KG1 (cell line): ENCODE measurements around the gene COL1A2.

ENCODE experiments used
- DNase-seq: peaks from one replicate; lab custom pipeline; 2025; lab: John Stamatoyannopoulos, UW

COL1A2 gene

DNA sequence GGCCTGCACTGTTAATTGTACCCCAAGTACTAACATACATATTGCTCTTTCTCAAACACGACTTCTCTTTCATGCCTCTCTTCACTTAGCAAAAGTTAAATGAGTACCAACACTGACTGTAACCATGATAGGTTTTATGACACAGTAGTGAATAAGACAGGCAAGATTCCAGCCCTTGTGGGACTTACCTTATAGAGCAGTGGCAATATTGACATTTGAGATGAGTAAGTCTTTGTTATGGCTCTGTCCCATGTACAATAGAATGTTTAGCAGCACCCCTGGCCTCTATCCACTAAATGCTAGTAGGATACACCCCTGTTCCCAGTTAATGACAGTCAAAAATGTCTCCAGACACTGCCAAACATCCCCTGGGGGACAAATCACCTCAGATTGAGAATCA lies 11.9 kb upstream of the COL1A2 start:
- DNase-seq: no peak

DNA sequence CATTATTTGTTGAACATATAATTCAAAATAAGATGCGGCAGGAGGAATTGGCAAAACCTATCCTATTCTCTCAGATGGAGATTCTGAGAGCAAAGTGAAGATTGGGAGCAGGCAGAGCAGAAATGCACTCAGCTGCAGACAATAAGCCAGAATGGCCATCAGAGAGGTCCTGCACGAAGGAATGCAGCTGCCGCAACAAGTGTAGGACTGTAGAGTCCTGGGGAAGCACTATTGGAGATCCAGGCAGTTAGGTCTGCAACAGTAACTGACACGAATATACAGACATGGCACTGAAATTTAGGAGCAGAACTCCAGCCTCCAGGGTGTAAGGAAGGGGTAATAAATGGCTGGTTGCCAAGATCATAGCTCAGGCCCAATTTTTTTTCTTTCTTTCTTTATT lies 10.4 kb upstream of the COL1A2 start:
- DNase-seq: no peak

DNA sequence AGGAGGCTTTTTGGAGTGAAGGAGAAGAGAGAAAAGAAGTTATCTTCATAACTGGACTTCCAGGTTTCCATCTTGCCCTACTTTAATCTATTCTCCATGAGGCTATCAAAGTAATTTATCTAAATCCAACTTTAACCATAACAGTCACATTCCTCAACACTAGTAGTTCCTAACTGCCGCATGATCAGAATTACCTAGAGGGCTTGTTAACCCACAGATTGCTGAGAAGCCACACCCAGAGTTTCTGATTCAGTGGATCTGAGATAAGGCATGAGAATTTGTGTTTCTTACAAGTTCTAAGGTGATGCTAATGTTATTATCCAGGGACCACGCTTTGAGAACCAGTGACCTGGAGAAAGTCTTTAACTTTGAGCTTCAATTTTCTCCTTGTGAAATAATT lies 8.3 kb upstream of the COL1A2 start:
- DNase-seq: no peak

DNA sequence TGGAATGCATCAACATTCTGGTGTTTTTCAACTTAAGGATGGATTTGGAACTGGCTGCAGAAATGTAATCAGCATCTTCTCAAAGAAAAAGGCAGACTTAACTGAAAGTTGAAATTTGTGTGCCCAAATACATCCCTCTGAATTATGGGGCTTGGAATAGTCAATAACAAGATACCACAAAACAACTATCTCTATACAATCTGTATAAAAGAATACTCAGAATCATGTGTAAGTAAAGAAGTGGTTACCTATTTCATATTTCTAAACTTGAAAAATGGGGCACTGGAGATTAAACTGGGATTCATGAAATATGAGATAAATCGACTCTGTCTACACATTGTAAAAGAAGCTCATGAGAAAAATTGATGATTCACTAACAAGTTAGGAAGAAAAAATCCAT lies 6.2 kb upstream of the COL1A2 start:
- DNase-seq: no peak

DNA sequence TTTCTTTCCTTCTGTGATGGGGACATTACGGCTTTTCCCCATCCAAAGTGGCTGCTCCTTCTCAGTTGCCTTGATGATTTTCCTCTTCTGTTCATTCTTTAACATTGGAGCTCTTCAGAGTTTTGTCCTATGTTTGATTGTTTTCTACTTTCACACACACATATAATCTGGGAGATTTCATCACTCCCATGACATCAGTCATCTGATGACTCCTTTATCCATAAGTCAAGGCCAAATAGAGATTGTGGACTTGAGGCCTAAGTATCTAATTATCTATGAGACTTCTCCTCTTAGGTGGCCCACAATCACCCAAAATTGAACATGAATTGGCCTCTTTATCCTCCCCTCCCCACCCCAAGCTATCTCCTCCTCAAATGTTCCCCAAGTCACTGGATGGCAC lies 5.3 kb upstream of the COL1A2 start:
- DNase-seq: no peak

DNA sequence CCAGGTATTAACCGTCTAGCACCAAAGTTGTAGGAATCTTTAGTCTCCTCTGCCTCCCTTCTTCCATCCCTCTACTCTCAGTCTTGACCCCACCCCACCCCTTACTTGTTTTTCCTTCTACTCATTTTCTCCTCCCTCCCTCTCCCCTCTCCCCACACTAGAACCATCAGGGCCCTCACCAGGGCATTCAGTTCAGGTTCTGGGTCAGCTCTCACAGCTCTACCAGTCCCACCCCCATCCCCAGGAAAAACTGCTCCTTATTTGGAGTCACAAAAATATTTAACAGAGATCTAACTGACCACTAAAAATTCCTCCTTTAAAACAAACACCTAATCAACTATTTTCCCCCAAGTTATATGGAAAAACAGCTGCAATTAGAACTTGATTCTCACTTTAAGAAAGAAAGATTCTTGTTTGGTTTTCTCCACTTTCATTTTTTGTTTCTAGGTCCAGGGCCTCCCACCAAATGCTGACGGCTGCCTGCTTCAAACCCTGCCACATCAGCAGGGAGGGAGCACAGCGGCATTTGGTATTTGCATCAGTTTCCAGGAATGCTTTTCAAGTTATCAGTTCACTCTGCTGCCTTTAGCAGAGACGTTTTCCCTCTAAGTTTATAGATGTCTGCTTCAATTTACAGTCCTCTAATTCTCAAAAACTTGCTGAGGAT lies 2.8 kb upstream of the COL1A2 start:
- no peak for DNase-seq

DNA sequence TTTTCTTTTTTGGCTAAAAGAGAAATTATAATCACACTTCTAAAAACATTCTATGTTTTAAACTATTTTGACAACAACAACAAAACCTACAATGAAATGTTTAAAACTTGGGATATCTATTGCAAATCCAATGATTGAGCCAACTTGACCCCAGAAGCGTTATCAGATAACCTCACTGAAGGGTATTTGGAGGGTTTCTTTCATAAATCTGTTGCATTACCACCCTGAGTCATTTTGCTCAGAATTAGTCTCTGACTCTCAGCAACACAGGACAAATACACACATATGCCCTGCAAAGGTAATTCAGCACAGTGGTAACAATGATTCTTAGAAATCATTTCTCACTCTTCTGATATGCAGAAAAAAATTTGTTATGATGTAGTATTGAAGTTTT lies 2.3 kb upstream of the COL1A2 start:
- no peak for DNase-seq

DNA sequence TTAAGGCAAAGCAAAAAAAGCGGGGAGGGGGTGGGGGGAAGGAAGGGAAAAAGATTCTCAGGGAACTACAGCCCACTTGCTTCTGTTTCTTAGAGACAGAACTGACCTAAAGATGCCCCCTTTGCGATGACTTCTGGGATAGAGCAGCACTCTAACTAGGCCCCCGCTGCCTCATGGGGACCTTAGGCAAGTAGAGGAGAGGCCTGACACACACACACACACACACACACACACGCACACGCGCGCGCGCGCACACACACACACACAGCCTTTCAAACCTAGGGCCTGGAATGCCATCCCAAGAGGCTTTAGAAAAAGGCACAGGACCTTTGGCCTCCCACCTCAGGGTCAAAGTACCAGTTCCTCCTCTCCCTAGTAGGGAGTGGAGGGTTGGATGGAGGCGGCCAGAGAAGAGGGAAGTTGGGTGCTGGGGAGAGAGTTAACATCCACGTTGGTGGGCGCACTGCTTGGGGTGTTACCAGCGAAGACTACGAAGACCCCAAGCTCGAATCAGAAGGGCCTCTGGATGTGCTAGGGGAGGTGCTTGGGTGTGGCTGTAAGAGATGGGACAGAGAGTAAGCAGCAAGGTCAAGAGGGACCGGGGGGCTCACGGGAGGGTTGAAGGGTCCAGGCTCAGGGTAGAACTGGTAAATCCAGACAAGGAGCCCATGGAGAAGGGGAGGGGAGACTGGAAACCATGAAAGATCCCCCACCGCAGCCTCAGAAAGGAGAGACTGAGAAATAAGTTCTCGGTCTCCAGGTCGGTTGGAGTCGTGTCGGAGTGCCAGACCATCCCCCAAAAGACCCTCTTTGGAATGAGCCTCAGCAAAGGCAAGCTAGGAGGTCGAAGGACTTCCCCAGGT lies 1.2 kb upstream of the COL1A2 start:
- no peak for DNase-seq

DNA sequence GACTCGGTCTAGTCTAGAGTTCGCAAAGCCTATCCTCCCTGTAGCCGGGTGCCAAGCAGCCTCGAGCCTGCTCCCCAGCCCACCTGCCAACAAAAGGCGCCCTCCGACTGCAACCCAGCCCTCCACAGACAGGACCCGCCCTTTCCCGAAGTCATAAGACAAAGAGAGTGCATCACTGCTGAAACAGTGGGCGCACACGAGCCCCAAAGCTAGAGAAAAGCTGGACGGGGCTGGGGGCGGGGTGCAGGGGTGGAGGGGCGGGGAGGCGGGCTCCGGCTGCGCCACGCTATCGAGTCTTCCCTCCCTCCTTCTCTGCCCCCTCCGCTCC lies 622 bp upstream of the COL1A2 start:
- DNase-seq: no peak

DNA sequence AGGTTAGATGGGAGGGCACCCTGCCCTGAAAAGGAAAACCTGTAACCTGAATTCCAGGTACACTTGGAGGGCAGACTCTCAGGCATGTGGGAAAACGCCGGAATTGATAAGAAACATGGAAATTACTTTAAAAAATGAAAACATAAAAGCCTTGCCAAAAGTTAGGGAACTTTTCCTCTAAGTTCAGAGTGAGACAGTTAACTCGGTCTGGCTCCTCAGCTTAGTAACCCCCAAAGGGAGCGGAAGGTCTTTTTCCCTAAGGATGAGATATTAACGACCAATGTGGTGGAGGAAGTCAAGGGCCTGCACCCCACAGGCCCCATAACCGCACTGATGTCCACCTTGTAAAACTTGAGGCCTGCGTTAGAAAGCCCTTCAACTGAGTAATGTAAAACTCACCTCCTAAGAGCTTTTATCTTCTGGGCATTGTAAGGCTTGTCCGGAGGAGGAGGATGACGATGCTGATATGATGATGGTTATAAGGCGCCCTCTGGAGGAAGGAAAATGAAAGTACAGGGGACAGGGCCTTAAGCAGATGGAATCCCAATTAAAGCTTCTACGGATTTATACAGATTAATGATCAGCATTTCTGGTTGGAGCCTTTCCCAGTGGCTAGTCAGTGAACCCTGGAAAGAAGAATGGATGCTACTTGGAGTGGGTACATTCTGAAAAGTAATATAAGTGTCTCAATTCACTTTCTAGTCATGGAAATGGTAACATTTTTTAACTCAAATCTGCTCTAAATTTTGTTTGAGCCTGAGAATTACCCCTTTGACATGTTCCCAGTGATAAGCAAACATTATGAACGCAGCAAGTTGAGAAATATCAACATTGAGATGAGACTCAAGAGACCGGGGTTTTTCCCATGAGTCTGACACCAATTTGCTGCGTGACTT lies 694 bp downstream of the COL1A2 start:
- peak; percentile 52 for DNase-seq

DNA sequence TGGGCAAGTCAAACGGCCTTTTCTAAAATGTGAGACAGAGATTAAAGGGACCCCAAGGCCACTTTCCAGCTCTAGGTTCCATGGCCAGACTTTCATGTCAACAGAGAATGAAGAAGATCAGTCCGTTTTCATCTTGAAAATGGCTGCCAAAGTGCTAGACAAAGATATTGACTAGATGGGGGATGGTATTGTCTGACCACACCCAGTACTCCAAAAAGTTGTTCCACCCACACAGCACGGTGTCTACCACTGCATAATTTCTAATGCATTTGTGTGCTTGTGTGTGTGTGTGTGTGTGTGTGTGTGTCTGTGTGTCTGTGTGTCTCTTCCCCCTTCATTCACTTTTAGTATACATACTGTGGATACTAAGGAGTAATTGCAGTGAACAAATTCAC lies 1.3 kb downstream of the COL1A2 start:
- no peak for DNase-seq

DNA sequence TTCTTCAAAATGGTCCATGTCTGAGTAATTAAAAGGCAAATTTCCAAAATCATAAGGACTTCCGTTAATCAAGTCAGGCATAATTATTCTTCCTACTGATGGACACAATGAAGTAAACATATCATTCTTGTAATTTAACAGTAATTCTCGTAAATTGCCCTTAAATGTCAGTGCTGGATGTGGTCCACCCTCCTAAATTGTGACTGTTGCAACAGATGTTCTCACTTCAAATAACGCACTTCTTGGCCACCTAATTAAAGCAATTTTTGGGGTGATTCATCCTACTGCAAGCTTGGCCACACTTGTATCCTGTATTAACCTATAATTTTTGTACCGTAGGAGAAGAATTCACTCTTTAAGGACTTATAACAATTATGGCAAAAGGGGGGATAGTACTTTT lies 1.9 kb downstream of the COL1A2 start:
- DNase-seq: no peak

DNA sequence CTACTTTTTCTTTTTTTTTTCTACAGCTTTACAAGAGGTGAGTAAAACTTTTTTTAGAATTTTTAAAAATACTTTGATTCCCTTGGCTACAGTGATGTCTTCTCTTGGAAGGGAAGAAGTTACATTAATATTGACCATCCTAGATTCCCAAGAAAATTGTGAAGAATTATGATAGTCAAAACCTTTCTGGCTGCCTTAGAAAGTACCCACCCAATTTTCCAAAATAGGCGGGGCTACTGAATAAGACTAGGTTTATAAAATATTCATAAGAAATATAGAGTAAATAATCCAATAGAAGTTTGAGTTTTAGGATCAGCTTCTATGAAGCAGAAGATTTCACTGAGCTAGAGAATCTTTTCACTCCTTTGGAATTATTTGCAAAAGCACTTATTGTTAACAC lies 3.0 kb downstream of the COL1A2 start:
- no peak for DNase-seq

DNA sequence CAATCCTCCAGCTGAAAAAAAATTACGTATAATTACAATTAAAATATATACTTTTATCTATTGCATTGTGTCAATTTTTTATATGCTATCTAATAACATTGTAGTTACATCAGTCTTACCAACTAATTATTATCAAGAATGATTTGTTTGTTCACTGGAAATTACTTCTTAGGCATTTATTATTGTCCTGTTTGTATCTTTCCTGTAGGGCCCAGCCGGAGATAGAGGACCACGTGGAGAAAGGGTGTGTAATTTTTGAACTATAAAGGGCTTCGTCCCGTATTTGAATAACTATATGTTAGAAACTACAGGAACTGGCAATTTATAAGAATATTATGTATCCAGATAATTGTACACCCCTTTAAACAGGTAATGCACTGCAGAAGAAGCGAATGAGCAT lies 4.1 kb downstream of the COL1A2 start:
- DNase-seq: no peak

DNA sequence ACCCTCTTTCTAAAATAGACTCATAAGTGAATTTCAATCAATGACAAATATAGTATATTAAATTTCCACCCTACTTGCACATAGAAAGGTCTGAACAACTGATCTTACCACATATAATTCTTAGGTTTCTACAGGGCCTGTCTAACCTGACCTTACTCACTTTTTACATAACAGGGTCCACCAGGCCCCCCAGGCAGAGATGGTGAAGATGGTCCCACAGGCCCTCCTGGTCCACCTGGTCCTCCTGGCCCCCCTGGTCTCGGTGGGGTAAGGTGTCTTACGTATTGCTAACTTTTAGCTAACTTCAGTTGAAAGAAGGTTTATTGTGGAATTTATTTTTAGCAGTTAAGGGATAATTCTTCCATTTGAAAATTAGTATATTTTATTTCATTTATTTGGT lies 5.3 kb downstream of the COL1A2 start:
- no peak for DNase-seq

DNA sequence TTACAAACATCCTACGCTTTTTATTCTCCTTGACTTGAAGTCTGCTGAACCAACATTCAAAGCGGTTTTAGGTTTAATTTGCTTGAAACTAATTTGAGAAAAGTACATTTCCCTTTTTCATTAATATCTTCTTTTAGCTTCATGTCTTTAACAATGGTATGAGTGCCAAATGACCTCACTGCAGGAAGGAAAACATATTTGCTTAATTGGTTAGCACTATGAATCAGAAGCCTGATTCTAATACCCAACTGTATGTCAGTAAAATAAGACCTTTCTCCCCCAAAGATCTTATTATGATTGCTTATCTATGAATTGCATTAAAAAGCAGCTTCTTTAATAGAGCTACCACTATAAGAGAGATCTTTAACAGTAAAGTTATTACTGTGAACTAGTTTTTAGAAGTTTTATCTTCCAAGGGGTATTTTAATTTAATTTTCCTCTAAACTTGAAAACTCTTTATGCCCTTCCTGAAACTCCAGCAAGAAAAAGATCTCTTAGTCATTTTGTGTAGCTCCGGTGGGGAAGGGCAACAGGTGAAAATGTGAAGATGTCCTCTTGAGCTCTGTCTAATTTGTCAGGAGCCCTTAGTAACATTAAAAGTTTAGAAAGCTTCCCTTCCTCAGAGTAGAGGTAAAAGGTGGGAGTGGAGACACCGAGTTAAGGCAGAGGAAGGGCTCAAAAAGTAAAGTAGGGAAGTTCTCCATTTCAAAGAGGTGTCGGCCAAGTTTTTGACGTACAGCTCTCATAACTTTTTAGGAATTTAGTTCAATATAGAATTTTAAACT lies 6.1 kb downstream of the COL1A2 start:
- DNase-seq: no peak

DNA sequence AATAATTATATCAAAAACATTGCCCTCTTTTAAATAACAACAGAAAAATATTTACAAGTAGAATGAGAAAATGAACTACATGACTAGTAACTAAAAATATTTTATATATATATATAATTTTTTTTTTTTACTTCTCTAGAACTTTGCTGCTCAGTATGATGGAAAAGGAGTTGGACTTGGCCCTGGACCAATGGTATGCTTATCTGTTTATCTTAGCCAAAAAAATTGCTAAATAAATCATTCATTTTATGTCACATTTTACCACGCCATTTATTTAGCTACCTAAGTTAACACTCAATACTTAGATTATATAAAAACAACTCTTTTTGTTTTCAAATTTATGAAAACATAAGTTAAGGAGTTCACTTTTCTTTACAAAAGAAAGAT lies 6.7 kb downstream of the COL1A2 start:
- DNase-seq: no peak

DNA sequence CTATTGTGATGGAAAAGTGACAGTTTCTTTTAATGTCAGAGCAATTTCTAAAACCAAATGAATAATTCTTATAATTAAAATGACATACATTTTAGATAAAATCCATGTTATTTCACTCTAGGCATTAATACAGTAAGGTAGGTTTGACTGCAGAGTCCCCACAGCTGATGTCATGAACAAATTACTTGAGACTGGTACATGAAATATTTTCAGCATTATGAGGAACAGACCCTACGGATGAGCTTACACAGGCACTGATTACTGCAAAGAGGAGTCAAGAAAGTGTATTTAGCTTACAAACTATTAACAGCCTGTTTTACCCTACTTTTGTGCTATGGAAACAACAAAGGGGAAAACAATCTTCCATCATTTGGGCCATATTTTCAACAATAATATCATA lies 8.9 kb downstream of the COL1A2 start:
- no peak for DNase-seq

DNA sequence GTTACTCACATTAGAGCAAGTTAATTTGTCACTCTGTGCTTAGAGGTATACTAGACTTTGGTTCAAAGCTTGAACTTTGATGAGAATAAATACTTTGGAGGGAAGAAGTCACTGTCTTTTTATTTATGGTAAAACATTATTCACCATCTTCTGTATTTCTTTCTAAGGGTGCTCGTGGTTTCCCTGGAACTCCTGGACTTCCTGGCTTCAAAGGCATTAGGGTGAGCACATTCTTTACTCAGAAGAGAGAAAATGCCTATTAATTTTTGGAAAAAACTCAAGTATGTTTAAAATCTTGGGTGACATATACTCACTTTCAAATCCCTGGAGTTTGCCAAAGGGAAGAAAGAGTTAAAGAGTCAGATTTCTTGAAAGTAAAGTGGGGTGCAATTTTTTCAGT lies 10.8 kb downstream of the COL1A2 start:
- no peak for DNase-seq

DNA sequence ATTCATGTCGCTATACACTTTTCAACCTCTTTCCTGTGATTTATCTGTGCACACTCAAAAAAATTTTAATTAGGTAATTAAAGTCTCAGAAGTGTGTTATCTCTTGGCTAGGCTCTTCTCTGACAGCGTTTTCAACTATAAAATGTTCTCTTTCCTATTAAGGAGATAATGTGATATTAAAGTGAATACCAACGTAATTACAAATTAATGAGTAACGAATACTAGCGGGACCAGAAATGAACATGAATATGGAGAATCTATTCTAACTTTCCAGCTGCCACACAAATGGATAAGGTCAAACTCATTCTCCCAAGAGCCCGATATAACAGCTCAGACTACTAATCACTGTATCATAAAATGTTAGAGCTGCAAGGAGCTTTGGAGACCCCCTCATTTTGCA lies 12.0 kb downstream of the COL1A2 start:
- DNase-seq: no peak

DNA sequence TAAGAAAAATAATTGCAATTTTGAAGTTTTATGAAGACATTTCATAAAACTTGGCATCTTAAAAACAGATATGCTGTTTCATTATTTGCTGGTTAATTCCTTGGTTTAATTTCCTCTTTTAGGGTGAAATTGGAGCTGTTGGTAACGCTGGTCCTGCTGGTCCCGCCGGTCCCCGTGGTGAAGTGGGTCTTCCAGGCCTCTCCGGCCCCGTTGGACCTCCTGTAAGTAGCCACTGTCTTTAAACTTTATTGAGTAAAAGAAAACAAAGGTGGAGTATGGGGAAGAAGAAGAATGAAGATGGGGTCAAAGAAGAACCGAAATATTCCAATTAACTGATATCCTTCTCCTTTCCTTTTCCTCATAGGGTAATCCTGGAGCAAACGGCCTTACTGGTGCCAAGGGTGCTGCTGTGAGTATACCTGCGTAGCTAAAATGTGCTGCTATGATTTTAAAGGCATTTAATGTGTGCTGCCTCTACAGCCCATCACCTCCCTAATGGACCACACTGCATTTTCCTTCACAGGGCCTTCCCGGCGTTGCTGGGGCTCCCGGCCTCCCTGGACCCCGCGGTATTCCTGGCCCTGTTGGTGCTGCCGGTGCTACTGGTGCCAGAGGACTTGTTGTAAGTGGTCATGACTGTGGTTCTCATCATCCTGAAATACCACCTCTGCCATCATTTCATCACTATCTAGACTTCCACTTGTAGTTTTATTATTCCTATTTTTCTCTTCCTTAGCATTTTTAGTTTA lies 14.7 kb downstream of the COL1A2 start:
- DNase-seq: no peak
